ENCODE measurements around the gene NSUN2. TPM values are rescaled to one million over a fixed set of nuclear protein-coding genes. Genes with fewer than 3 reads are reported as not detected.

Gene NSUN2
- total RNA-seq, 1 donor from 2014 or later = 70.2 TPM

DNA sequence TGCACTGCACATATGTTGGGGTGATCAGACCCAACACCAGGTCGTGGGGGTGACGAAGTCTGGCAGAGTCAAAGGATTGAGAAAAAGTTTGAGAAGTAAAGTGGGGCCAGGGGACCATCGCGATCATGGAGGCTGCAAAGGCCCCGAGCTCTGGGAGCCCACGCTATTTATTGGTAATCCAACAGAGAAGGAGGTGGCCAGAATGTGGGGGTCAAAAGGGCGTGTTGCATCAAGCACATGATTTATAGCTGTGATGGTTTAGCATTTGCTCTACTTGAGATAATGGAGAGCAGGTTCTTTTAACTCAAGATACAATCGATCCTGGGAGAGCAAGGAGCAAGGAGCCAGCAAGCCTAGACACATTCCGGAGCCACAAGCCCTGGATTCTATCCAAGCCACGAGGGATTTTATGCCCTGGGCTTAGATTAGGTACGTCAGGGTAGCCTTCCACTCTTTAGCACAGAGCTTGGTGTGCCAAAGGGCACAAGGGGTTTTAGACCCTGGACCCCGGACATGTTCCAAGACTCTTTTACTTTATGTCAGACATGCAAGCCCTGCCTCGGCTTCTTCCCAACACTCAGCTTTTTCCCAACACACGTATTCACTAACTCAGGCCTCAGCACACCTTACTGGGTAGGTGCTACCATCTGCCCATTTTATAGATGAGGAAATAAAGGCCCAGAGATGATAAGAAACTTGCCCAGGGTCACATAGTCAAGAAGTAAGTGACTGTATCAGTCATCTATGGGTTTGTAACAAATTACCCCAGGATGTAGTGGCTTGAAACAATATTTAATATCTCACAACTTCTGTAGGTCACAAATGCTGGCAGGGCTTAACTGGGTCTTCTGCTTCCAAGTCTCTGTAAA lies 39.5 kb downstream of the NSUN2 start:
- Mint-ChIP-seq H3K27ac (ENCODE audit: unreplicated experiment) (no peak overlapping the region), H3K9me3 (ENCODE audit: unreplicated experiment) (no peaks in the 10 kb centered on the region), H3K4me1 (ENCODE audit: unreplicated experiment) (no peaks in the 10 kb centered on the region), H3K36me3 (ENCODE audit: low read depth, unreplicated experiment) (peaks cover 18% of the 10 kb centered on the region), H3K4me3 (ENCODE audit: unreplicated experiment) (no peak overlapping the region), H3K27me3 (ENCODE audit: unreplicated experiment) (no peaks in the 10 kb centered on the region)
- TF ChIP-seq, protein P1, sequence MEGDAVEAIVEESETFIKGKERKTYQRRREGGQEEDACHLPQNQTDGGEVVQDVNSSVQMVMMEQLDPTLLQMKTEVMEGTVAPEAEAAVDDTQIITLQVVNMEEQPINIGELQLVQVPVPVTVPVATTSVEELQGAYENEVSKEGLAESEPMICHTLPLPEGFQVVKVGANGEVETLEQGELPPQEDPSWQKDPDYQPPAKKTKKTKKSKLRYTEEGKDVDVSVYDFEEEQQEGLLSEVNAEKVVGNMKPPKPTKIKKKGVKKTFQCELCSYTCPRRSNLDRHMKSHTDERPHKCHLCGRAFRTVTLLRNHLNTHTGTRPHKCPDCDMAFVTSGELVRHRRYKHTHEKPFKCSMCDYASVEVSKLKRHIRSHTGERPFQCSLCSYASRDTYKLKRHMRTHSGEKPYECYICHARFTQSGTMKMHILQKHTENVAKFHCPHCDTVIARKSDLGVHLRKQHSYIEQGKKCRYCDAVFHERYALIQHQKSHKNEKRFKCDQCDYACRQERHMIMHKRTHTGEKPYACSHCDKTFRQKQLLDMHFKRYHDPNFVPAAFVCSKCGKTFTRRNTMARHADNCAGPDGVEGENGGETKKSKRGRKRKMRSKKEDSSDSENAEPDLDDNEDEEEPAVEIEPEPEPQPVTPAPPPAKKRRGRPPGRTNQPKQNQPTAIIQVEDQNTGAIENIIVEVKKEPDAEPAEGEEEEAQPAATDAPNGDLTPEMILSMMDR (IDR thresholded peaks at IDR 0.05; ENCODE audit: unreplicated experiment) = no peak
- DNase-seq (ENCODE audit: low spot score) = no peak

DNA sequence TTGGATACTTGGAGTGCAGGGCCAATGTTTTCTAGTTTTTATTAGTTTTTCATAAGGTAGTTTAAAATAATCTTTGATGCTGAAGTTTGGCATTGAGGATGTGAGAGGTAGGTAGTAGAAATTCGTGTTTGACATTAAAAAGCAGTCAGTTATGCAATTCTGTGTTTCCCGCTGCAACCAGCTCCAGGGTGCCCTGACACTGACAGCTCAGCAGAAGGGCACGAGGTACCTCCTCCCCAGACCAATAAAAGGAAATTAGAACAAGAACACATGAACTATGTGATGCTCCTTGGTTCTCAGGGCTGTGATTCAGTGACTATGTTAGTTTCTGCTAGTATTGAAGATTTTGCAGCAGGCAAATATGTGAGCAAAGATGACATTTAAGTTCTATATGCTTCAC lies 40.2 kb downstream of the NSUN2 start:
- DNase-seq (ENCODE audit: low spot score) = no peak
- Mint-ChIP-seq H3K4me3 (ENCODE audit: unreplicated experiment) (no peak overlapping the region), H3K27ac (ENCODE audit: unreplicated experiment) (no peak overlapping the region), H3K27me3 (ENCODE audit: unreplicated experiment) (no peaks in the 10 kb centered on the region), H3K36me3 (ENCODE audit: low read depth, unreplicated experiment) (peaks cover 13% of the 10 kb centered on the region), H3K9me3 (ENCODE audit: unreplicated experiment) (no peaks in the 10 kb centered on the region), H3K4me1 (ENCODE audit: unreplicated experiment) (no peaks in the 10 kb centered on the region)
- TF ChIP-seq, protein P1 (IDR thresholded peaks at IDR 0.05; ENCODE audit: unreplicated experiment) = no peak

DNA sequence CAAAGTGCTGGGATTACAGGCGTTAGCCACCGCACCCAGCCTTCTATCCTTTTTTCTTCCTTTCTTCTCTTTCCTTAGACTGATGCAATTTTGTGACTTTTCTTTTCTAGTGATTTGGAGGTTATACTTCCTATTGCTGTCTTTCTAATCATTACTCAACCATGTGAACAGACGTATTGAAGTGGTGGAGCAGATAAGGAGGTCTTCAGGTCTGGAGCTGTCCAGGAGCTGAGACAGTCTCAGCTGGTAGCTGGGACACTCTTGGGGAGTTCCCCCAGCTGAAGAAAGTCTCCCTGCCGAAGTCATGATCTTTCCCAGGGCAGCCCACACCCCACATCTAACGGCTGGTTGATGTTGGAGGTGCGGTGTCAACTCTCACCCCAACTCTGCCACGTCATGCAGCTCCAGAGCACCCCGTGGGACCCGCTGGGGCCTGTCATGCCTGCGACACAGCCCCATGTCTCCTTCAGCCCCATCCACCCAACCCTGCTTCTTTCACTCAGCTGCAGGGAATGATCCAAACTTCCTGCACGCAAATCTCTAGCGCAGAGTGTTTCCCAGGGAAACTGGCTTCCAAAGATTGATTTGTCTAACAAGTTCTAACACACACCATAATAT lies 41.1 kb downstream of the NSUN2 start:
- Mint-ChIP-seq H3K27ac (ENCODE audit: unreplicated experiment) (no peak overlapping the region), H3K27me3 (ENCODE audit: unreplicated experiment) (no peaks in the 10 kb centered on the region), H3K9me3 (ENCODE audit: unreplicated experiment) (no peaks in the 10 kb centered on the region), H3K4me3 (ENCODE audit: unreplicated experiment) (no peak overlapping the region), H3K36me3 (ENCODE audit: low read depth, unreplicated experiment) (peaks cover 8% of the 10 kb centered on the region), H3K4me1 (ENCODE audit: unreplicated experiment) (no peaks in the 10 kb centered on the region)
- TF ChIP-seq, protein P1 (IDR thresholded peaks at IDR 0.05; ENCODE audit: unreplicated experiment) = no peak
- no peak for DNase-seq (ENCODE audit: low spot score)

DNA sequence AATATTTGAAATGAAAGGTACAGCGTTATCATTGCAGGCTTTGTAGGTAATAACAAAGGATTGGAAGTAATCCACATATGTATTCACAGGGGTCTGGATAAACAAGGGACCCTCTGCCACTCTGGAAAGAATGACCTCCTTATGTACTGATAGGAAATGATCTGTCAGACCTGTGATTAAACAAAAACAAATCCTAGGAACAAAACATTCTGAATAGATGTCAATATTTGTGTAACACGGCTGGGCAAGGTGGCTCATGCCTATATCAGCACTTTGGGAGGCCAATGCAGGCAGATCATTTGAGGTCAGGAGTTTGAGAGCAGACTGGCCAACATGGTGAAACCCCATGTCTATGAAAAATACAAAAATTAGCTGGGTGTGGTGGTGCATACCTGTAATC lies 42.3 kb downstream of the NSUN2 start:
- Mint-ChIP-seq H3K27me3 (ENCODE audit: unreplicated experiment) (no peaks in the 10 kb centered on the region), H3K4me3 (ENCODE audit: unreplicated experiment) (no peak overlapping the region), H3K9me3 (ENCODE audit: unreplicated experiment) (no peaks in the 10 kb centered on the region), H3K36me3 (ENCODE audit: low read depth, unreplicated experiment) (peaks cover 4% of the 10 kb centered on the region), H3K27ac (ENCODE audit: unreplicated experiment) (no peak overlapping the region), H3K4me1 (ENCODE audit: unreplicated experiment) (no peaks in the 10 kb centered on the region)
- TF ChIP-seq, protein P1 (IDR thresholded peaks at IDR 0.05; ENCODE audit: unreplicated experiment) = no peak
- DNase-seq (ENCODE audit: low spot score) = no peak

GRCh38 chr5:6587171-6587570 lies 45.7 kb downstream of the NSUN2 start:
- peaks cover 13% of the 10 kb centered on the region for H3K4me1 Mint-ChIP-seq (ENCODE audit: unreplicated experiment)
- H3K4me3 Mint-ChIP-seq (ENCODE audit: unreplicated experiment) = no peak overlapping the region
- peaks cover 10% of the 10 kb centered on the region for H3K27me3 Mint-ChIP-seq (ENCODE audit: unreplicated experiment)
- no peak for DNase-seq (ENCODE audit: low spot score)
- H3K9me3 Mint-ChIP-seq (ENCODE audit: unreplicated experiment) = no peaks in the 10 kb centered on the region
- TF ChIP-seq, protein P1 (IDR thresholded peaks at IDR 0.05; ENCODE audit: unreplicated experiment) = no peak
- no peak overlapping the region for H3K27ac Mint-ChIP-seq (ENCODE audit: unreplicated experiment)
- no peaks in the 10 kb centered on the region for H3K36me3 Mint-ChIP-seq (ENCODE audit: low read depth, unreplicated experiment)

Measured in endothelial cell (in vitro differentiated cells).